ENCODE data around the gene TTC21B.

The TTC21B gene
- long read RNA-seq, full-length matches to known transcripts: 24 of 61 reads
- long read RNA-seq, partial matches to known transcripts: 27 of 61 reads
- long read RNA-seq, other reads (novel, unspliced or antisense): 10 of 61 reads

DNA sequence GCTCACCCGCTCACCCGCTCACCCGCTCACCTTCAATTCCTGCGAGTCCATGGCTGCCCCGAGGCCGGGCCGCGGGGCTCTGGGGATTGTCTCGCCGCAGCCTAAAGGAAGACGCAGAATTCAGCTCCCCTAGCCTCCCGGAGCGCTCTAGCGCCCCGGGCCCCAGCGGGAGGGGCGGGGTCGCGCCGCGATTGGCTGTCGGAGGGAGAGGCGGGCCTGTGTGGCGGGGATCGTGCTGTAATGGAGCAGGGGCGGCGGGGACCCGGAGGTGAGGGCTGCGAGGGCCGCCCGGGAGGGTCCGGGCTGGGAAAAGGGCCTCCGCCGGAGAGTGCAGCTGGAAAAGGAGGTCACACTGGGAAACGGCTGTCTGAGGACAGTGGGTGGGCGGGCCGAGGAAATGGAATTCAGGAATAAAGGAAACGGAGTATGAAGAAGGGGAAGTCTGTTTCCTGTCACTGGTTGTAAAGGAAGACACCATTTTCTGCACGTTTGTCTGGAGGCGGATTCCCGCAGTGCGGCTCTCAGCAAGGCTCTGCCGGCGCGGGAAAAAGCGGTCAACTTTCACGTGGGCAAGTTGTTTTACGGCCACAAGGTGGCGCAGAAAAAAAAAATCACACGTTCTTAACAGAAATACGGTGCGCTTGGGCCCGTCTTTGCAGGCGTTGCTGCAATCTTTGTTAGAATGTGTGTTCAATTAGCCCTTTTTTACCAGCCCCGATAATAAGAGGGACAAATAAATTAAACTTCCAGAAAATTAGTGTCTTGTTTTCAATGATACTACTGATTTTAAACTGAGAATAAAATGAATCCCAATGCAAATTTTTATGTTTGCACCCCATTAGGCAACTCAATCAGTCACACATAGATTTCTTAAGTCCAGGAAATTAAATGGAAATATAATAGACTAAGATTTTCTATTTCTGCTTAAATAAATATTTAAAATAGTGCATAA is at the start of gene TTC21B:
TTC21B (minus strand) TSS at position 122 of the 952 bp plus-strand sequence; CDS start at position 51, 71 bp downstream.
- TF ChIP-seq POLR2AphosphoS5 (IDR thresholded peaks at IDR 0.05; ENCODE audit: low read depth) (peak; percentile 74), GABPA (IDR thresholded peaks at IDR 0.05; ENCODE audit: low read depth) (no peak), SPI1 (IDR thresholded peaks at IDR 0.05; ENCODE audit: borderline replicate concordance, low read depth) (peak; percentile 60; the same call in 1 of the 2 replicates)
- TF ChIP-seq, protein P1, sequence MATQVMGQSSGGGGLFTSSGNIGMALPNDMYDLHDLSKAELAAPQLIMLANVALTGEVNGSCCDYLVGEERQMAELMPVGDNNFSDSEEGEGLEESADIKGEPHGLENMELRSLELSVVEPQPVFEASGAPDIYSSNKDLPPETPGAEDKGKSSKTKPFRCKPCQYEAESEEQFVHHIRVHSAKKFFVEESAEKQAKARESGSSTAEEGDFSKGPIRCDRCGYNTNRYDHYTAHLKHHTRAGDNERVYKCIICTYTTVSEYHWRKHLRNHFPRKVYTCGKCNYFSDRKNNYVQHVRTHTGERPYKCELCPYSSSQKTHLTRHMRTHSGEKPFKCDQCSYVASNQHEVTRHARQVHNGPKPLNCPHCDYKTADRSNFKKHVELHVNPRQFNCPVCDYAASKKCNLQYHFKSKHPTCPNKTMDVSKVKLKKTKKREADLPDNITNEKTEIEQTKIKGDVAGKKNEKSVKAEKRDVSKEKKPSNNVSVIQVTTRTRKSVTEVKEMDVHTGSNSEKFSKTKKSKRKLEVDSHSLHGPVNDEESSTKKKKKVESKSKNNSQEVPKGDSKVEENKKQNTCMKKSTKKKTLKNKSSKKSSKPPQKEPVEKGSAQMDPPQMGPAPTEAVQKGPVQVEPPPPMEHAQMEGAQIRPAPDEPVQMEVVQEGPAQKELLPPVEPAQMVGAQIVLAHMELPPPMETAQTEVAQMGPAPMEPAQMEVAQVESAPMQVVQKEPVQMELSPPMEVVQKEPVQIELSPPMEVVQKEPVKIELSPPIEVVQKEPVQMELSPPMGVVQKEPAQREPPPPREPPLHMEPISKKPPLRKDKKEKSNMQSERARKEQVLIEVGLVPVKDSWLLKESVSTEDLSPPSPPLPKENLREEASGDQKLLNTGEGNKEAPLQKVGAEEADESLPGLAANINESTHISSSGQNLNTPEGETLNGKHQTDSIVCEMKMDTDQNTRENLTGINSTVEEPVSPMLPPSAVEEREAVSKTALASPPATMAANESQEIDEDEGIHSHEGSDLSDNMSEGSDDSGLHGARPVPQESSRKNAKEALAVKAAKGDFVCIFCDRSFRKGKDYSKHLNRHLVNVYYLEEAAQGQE (IDR thresholded peaks at IDR 0.05; ENCODE audit: insufficient replicate concordance, low read depth): peak; percentile 9
- TF ChIP-seq, protein P2, sequence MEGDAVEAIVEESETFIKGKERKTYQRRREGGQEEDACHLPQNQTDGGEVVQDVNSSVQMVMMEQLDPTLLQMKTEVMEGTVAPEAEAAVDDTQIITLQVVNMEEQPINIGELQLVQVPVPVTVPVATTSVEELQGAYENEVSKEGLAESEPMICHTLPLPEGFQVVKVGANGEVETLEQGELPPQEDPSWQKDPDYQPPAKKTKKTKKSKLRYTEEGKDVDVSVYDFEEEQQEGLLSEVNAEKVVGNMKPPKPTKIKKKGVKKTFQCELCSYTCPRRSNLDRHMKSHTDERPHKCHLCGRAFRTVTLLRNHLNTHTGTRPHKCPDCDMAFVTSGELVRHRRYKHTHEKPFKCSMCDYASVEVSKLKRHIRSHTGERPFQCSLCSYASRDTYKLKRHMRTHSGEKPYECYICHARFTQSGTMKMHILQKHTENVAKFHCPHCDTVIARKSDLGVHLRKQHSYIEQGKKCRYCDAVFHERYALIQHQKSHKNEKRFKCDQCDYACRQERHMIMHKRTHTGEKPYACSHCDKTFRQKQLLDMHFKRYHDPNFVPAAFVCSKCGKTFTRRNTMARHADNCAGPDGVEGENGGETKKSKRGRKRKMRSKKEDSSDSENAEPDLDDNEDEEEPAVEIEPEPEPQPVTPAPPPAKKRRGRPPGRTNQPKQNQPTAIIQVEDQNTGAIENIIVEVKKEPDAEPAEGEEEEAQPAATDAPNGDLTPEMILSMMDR (IDR thresholded peaks at IDR 0.05; ENCODE audit: insufficient read depth, low read length): peak; percentile 69
- peak; percentile 79 to 94 for DNase-seq (ENCODE audit: low read depth in 1 of 2, low spot score in 1 of 2)
- Histone ChIP-seq H3K27me3 (ENCODE audit: insufficient read depth, poor library complexity, severe bottlenecking) (no peaks in the 10 kb centered on the region), H3K27ac (replicated peaks) (peak within 1 kb of the TSS; percentile 96), H3K4me3 (replicated peaks; ENCODE audit: insufficient read depth, low read length) (peak within 1 kb of the TSS; percentile 82)

DNA sequence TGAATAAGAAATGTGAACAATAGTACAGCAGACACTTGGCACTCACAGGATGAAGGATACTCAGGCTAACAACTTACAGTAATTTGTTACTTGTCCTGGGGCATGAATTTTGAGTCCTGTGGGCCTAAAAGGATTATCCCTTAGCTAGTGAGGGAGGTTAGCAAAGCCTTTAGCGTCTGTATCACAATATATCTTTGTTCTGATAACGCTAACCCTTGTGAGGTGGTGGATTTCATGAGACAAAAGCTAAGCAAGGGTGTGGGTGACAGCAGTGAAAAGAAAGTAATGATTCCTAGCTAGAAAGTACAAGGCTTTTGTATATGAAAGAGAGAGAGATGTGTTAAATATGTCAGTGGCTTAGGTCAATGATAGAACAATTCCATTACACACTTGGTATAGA is 46.8 kb upstream of the TTC21B start:
- Histone ChIP-seq H3K4me3 (replicated peaks; ENCODE audit: insufficient read depth, low read length) (no peak overlapping the region), H3K27me3 (ENCODE audit: insufficient read depth, poor library complexity, severe bottlenecking) (no peaks in the 10 kb centered on the region), H3K27ac (replicated peaks) (no peak overlapping the region)
- TF ChIP-seq POLR2AphosphoS5 (IDR thresholded peaks at IDR 0.05; ENCODE audit: low read depth): no peak
- TF ChIP-seq, protein P1 (IDR thresholded peaks at IDR 0.05; ENCODE audit: insufficient replicate concordance, low read depth): no peak
- no peak for TF ChIP-seq GABPA (IDR thresholded peaks at IDR 0.05; ENCODE audit: low read depth)
- no peak for TF ChIP-seq SPI1 (IDR thresholded peaks at IDR 0.05; ENCODE audit: borderline replicate concordance, low read depth)
- DNase-seq (ENCODE audit: low read depth in 1 of 2, low spot score in 1 of 2): no peak

DNA sequence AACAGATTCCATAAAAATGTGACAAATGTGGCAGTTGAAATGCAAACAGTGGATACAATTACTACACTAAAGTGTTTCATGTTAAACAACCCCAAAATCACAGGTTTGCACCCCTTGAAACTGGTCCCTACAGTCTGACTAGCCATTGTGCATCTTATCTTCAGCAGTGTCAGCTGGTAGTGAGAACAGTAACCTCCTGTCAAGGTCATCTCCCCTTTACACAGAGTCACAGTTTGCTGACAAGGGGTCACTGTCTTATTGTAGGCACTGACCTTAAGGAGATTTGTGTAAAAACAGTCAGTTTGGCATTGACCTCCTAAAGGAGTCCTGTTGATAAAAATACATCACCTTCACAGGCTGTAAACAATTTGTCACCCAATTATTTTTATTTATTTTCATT is 37.3 kb upstream of the TTC21B start:
- TF ChIP-seq, protein P2 (IDR thresholded peaks at IDR 0.05; ENCODE audit: insufficient read depth, low read length): no peak
- TF ChIP-seq GABPA (IDR thresholded peaks at IDR 0.05; ENCODE audit: low read depth) (no peak), SPI1 (IDR thresholded peaks at IDR 0.05; ENCODE audit: borderline replicate concordance, low read depth) (no peak), POLR2AphosphoS5 (IDR thresholded peaks at IDR 0.05; ENCODE audit: low read depth) (no peak)
- TF ChIP-seq, protein P1 (IDR thresholded peaks at IDR 0.05; ENCODE audit: insufficient replicate concordance, low read depth): no peak
- Histone ChIP-seq H3K27ac (replicated peaks) (no peak overlapping the region), H3K27me3 (ENCODE audit: insufficient read depth, poor library complexity, severe bottlenecking) (no peaks in the 10 kb centered on the region), H3K4me3 (replicated peaks; ENCODE audit: insufficient read depth, low read length) (no peak overlapping the region)
- DNase-seq (ENCODE audit: low read depth in 1 of 2, low spot score in 1 of 2): no peak

Data from HL-60 (cell line).